HG03108 (cell line): Measurements from ENCODE around the gene MALRD1.
"Not testable (repeated sequence)": the region's sequence is repeated elsewhere in the genome, so short reads cannot be mapped to it uniquely, and the experiment has no call there.

Source experiments
- ATAC-seq: cut with Tn5 transposase; IDR thresholded peaks from one replicate; pipeline ENCODE4 v1.9.1; 2021; ENCODE audit warnings: moderate library complexity; ENCODE audit not compliant: unreplicated experiment

The MALRD1 gene

DNA sequence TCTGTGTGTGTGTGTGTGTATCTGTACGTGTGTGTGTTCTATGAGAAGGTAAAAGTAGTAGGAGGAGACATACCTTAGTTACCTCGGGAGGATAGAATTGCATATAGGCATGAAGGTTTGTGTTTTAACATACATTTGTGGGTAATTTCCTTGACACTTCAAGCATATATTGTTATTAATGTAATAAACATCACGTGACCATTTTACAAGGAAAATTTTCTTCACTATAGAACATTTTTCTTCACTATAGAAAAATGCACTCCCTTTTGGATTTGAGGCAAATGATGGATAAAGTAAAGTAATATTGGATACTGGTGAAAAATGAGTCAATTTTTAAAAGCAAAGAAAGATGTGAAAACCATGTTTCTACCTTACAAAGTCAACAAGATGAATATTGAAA is 640.6 kb downstream of the MALRD1 start:
- no peak for ATAC-seq

DNA sequence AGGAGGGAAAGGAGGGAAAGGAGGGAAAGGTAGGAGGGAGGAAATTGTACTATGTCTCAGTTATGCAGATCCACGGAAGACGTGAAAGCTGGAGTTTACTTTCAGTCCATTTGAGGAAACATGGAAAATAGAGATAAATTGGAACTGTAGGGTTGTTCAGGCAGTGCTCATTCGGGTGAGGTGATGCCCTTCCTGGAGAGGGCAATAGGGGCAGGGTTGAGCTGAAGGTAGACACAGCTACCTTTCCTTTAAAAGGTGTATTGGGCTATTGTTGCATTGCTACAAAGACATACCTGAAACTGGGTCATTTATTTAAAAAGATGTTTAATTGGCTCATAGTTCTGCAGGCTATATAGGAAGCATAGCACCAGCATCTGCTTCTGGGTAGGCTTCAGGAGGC is 650.7 kb downstream of the MALRD1 start:
- ATAC-seq, result no peak

DNA sequence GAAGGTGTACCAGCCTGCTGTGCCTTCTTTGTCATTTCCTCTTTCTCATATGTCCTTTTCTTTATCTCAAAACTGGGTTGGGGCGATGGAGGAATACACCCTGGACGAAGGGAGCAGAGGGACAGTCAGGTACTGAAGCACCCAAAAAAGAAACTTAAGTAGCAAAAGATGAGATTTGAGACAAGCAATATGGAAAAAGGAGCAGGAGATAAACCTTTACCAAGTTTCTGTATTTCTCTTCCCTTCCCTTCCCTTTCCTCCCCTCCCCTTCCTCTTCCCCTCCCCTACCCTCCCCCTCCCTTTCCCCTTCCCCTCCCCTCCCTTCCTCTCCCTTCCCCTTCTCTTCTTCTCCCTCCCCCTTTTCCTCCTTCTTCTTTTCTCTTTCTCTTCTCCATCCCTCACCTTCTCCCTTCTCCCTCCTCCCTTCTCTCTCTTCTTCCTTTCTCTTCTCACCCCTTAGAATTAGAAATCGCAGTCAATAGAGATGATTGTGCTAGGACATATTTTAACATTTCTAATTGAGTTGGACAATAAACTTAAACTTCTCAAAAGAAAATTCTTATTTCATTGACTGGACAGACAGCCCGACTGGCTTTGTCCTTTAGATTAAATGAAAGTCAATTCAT is 652.9 kb downstream of the MALRD1 start:
- ATAC-seq, result no peak

DNA sequence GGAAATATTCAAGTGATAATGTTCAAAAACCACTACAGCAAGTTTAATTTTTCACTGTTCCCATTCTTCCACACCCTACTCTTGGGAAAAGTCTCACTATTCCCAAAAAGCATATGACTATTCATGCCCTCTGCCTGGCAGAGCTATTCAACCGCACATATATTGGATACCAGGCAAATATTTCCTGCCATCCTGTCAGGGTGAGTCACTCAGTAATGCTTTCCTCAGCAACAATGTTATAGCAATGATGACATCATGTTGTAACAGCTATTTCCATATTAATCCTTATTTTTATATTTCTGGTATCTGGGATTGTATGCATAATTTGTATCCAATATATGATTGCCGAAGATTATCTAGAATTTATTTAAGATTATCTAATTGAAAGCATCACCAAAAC is 653.6 kb downstream of the MALRD1 start:
- ATAC-seq, result no peak

DNA sequence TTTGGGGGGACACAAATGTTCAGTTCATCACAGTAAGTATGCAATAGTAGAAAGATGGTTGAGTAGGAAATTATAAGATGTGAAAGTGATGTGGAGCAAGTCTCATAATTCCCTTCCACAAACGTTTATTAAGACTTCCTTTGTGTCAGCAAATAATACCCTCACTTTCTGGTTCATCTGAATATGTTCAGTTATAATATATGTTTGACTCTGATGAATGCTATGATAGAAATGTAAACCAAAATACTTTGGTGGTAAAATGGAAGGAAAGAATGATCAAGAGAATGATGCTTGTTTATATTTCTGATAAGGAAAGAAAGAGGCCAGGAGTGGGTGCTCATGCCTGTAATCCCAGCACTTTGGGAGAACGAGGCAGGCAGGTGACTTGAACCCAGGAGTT is 655.9 kb downstream of the MALRD1 start:
- ATAC-seq, result no peak

DNA sequence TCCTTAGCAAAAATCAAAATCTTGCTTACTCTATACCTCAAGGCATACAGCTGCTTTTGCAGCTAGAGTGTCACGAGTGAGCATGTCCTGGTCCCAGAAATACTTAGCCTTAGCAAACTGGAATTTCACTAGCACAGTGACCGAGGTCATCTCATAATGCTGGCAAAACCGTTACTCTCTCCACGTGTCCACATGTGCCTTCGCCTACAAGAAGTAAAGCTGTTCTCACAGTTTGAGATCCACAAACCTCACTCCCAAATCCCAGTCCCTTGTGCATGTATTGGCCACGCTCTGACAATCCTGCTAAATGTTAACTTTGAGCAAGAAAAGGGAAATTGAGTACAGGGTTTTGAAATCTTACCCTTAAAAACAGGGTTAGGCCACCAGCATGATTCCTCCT is 656.6 kb downstream of the MALRD1 start:
- ATAC-seq, result no peak

DNA sequence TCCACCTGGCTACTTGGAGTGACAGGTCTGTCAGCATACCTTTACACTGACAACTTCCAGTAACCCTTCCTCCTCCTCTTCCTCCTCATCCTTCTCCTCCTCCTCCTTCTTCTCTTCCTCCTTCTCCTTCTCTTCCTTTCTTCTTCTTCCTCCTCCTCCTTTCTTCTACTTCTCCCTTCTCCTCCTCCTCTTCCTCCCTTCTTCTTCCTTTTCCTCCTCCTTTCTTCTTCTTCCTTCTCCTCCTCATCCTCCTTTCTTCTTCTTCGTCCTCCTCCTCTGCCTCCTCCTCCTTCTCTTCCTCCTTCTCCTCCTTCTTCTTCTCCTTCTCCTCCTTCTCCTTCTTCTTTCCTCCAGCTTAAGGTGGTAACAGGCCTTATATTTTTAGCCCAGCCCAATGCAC is 658.3 kb downstream of the MALRD1 start:
- ATAC-seq, result no peak

DNA sequence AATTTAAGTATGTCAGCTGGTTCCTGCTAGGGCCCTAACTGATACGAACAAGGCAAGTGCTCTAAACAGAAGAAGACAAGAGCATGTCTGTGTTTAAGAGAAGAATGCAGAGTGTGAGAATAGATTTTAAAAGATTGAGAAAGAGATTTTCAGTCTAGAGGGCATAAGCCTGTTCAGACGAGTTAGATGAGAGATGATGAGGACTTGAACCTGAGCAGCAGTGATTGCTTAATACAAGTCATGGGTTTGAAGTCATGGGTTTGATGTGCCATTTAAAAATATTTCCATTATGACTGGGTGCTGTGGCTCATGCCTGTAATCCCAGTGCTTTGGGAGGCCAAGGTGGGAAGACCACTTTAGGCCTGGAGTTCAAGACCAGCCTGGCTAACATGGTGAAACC is 658.8 kb downstream of the MALRD1 start:
- no peak for ATAC-seq

DNA sequence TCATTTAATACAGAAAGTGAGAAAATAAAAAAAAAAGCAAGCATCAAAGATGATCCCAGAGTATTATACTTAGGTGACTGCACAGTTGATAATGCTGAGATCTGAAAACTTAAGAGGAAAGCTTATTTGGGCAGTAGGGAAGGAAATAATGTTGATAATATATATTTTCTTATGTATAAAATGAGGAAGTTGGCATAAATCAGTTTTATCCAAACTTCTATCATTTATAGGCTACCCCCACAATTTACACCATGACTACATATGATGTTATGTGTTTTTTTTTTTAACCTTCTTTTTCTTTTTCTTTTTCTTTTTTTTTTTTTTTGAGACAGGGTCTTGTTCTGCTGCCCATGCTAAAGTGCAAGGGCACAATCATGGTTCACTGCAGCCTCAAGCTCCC is 659.4 kb downstream of the MALRD1 start:
- ATAC-seq, result no peak

DNA sequence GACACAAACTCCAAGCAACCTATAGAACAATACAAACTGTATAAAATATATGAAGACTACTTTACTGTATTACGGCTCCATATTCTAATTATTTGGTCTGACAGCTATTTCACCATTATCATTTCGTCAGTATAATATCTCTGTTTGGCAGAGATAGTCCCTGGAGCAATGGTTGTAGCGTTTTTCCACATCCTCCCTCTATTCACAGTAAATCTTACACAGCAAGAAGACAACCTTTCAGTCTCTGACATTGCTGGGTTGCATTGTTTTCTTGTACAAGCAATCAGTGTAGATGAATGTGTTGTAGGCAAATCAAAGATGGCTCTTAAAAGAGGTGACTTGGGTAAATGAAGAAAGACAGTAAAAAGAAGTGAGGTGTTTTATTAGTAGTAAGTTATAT is 662.0 kb downstream of the MALRD1 start:
- no peak for ATAC-seq

DNA sequence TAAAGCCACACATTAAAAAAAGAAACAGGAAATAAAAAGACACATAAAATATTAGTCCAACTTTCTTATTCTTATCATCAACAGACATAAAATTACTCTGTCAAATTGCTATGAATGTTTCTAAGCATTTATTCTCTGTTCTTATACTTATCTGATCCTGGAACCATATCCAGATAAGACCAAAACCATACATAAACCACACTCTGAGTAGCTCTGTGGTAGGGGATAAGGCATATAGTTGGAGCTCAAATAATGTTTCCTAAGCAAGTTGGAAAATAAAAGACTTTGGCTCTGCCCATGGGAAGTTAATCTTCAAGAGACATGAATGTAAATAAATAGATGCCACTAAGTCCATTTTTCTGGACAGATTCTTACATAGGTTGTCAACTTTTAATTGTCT is 664.6 kb downstream of the MALRD1 start:
- no peak for ATAC-seq

DNA sequence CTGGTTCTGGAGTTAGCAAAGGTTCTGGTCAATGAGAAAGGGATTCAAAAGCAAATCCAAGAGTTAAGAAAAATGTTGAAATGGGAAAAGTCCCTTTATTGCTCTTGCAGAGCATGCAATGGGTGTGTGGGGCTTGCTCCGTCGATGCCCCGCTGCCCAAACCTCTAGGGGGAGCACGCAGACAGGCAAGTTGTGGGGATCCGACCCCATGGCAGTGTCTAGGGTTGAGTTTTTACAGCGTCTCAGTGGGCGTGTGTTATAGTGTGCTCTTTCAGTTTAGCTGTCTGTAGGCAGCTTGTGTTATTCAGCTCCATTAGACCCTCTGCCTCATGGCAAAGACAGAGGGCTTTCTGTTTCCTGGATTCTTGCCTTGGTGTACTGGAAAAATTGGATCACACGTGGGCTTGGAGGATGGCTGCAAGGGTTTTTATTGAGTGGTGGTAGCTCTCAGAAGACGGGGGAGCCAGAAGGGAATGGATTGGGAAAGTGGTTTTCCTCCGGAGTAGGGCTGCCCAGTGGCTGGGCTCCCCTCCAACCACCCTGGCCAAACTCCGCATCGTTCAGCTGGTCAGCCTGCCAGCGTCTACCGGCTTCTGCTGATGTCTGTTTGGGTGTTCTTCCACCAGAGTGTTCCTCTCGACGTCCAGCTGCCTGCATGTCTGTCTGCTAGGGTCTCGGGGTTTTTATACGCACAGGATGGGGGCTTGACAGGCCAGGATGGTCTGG is 665.4 kb downstream of the MALRD1 start:
- ATAC-seq, result no peak

DNA sequence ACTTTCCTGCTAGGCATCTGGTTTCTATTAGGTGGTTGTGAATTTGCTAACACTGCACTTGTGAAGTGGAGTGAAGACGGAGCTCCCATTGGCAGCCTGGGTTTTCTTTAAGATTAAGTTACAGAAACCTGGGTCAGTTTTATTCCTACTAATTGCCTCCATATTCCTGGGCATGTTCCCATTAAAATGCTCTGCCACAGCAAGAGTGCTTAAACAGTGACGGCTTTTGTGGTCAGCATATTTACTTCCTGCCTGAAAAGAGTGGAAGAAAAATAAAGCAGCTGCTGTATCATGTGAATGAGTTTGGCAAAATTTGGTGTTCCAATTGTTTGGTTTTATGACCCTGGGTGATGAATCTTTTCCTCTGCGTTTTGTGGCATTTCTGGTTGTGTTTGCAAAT is 670.7 kb downstream of the MALRD1 start:
- ATAC-seq, result no peak

DNA sequence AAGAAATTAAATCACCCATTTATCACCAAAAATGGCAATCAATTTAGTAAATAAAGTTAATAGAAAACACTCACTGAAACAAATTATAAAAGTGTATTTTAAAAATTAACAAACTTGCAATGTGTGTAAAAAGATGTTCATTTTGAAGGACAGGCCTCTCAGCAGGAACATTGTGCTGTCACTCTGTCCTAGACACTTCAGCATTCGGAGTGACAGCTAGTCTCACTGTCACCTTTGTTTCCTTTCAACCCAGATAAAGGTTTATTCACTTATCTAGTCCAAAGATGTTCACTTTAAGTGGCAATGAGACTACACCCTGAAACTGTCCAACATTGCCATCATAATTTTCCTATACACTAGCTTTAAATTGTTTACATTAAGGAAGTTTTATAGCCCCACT is 675.7 kb downstream of the MALRD1 start:
- no peak for ATAC-seq

DNA sequence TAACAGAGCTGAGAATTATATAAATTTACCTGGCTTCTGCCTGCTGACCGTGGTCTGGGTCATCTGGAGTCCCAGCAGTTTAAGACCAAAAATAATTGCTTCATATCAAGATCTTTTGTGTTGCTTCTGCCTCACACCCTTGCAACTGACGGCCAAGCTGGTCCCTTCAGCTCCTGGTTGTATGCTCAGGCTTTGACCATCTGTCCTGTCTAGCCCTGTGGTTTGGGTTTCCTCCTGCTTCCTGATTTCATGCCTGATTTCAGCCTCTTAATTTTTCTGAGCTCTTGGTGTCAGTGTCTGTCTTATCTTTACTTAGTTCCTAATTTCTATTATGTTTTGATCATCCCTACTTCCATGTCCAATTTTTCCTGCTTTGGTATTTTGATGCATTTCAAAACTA is 679.8 kb downstream of the MALRD1 start:
- no peak for ATAC-seq

DNA sequence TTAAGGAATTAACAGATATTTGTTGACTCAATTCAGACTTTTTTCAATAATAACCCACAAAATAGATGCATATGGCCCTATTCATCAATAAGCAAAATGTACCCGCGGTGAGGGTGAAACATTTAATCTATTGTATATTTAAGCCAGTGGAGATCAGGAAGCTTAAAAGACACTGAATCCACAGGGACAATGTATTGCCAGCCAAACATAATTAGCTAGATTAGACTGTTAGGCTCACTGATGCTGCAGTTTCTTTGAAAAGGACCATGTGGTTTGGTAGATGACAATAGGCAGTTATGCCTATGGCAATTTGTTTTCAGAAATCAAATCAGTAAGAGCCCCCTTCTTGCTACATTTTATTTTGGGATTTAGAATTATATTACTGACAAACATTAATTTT is 680.4 kb downstream of the MALRD1 start:
- no peak for ATAC-seq

DNA sequence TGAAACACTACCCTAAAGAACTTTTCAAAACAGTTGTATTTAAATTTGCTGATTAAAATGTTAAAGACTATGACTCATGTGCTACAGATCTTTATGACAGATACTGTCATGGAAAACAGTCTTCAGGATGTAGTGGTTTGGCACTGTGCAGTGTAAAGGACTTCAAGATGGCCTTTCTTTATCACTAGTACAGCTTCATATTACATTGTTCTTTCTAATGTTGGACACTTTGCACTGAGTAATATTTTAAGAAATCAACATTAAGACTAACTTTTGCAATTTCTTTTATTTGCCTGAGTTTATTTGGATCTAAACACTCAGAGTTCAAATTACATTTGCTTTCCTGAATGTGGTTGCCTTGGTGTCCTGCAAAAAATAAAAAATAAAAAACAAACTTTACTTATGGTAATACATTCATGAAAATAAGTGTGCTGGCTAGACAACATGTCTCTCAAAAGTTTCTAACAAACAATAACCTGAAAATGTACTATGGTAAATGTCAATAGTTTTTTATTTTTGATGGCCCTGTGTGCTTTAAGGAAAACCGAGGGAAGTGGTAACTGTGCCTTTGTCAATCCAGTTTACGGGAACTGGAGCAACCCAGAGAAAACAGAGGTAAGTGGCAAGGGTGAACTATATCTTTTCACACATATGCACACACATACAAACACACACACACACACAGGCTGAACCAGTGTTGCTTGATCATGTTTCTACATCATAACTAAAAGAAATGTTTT is 681.7 kb downstream of the MALRD1 start:
- no peak for ATAC-seq

DNA sequence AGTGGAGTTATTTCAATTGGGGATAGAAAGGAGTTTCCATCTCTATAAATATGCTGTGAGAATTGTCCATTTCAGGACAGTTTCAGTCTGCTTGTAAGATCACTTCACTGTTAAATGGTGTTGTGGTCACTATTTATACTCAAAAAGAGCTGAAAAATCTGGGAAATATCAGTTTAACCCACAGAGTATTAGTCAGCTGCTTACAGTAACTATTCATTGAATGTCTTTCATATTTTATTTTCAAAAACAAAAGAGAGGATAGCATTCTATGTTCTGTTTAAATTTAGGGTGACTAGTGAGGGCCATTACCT is 682.3 kb downstream of the MALRD1 start:
- ATAC-seq, result no peak

DNA sequence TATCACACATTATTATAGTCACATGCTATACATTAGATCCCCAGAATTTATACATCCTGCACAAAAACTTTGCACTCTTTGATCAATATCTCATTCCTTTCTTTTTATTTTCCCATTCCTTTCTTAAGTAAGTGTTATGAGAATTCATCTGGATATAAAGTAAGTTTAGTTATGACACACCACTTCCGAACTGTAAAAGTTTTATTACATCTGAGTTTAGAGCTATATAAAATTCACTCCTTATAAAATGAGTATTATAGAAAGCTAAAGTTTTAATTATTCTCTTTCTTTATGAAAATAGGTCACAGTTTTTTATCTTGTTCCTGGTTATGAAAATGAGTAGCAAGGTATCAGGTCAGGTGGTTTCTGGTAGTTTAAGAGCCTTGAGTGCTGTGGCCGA is 683.0 kb downstream of the MALRD1 start:
- no peak for ATAC-seq

DNA sequence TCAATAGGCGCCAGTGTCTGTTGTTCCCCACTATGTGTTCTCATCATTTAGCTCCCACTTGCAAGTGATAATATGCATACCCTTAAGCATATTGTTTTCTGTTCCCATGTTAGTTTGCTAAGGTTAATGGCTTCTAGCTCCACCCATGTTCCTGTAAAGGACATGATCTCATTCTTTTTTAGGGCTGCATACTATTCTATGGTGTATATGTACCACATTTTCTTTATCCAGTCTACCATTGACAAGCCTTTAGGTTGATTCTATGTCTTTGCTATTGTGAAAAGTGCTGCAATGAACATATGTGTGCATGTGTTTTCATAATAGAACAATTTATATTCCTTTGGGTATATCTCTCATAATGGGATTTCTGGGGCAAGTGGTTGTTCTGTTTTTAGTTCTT is 689.8 kb downstream of the MALRD1 start:
- no peak for ATAC-seq

DNA sequence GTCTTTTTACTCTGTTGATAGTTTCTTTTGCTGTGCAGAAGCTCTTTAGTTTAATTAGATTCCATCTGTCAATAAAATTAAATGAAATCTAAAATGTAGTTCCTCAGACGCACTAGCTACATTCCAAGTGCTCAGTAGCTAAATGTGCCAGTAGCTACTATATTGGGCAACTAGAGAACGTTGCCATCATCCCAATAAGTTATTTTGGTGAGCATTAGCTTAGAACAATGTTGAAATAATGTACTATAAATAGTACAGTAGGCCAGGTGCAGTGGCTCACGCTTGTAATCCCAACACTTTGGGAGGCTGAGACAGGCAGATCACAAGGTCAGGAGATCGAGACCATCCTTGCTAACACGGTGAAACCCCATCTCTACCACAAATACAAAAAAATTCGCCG is 690.6 kb downstream of the MALRD1 start:
- not testable (repeated sequence) for ATAC-seq

DNA sequence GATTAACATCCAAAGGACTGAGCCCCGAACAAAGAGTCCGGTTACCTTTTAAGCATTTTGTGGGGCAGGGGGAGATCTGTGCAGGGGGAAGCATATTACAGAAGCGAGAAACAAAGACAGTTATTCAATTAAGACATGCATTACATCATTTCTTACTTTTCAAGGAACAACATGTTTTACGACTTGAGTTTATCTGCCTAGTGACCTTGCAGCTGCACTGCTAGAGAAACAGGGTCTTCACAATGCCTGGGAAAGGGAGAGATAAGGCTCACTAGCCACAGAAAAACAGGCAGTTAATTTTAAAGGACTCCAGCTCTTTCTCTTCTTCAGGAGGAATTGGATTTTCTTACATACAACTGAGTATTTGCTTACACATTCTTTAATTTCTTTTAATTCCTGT is 693.5 kb downstream of the MALRD1 start:
- not testable (repeated sequence) for ATAC-seq
